ENCODE measurements around the gene TUBGCP2. TPM values are rescaled to one million over a fixed set of nuclear protein-coding genes. Genes with fewer than 3 reads are reported as not detected.
A peak's percentile ranks its signal among the peaks of the same experiment; 100 is the strongest.

The TUBGCP2 gene
- total and polyA plus RNA-seq, 9 of the 15 experiments (the other 6 are each of a cell fraction or from before 2014, with no cell fraction given) = 4.3 to 56.6 (median 28.4) TPM

DNA sequence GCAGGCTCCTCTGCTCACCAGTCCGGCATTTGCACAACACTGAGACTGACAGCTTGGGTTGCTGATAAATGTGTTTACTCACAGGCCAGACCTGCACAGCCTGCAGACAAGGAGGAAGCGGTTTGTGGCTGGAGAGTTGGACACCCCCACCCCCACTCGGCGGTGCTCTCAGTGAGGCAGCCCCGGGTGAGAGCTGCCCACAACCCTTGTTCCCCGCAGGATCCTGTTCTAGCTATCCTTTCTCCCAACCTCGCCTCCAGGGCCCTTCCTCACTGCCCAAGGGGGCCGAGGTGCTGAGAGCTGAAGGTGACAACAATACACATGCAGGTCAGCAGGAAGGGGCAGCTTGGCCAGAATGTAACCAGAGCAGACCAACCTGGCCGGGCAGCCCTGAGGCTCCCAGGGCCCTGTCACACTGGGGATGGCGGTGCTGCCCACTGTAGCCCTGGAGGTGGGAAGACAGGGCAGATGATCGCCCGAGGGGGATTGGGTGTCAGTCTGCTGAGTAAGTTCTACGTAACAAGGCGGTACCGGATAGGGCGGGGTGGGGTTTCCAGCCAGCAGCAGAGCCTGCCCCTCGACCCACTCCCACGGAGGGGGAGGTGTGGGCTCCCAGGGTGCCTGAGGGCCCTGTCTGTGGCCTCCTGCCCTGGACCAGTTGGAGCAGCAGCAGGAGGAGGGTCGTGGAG is 30.0 kb downstream of the TUBGCP2 start (continued):
- TF ChIP-seq, protein P1, sequence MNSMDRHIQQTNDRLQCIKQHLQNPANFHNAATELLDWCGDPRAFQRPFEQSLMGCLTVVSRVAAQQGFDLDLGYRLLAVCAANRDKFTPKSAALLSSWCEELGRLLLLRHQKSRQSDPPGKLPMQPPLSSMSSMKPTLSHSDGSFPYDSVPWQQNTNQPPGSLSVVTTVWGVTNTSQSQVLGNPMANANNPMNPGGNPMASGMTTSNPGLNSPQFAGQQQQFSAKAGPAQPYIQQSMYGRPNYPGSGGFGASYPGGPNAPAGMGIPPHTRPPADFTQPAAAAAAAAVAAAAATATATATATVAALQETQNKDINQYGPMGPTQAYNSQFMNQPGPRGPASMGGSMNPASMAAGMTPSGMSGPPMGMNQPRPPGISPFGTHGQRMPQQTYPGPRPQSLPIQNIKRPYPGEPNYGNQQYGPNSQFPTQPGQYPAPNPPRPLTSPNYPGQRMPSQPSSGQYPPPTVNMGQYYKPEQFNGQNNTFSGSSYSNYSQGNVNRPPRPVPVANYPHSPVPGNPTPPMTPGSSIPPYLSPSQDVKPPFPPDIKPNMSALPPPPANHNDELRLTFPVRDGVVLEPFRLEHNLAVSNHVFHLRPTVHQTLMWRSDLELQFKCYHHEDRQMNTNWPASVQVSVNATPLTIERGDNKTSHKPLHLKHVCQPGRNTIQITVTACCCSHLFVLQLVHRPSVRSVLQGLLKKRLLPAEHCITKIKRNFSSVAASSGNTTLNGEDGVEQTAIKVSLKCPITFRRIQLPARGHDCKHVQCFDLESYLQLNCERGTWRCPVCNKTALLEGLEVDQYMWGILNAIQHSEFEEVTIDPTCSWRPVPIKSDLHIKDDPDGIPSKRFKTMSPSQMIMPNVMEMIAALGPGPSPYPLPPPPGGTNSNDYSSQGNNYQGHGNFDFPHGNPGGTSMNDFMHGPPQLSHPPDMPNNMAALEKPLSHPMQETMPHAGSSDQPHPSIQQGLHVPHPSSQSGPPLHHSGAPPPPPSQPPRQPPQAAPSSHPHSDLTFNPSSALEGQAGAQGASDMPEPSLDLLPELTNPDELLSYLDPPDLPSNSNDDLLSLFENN (IDR thresholded peaks at IDR 0.05; ENCODE audit: low read depth in 2 of 2, low read length in 2 of 2) = no peak
- TF ChIP-seq, protein P2, sequence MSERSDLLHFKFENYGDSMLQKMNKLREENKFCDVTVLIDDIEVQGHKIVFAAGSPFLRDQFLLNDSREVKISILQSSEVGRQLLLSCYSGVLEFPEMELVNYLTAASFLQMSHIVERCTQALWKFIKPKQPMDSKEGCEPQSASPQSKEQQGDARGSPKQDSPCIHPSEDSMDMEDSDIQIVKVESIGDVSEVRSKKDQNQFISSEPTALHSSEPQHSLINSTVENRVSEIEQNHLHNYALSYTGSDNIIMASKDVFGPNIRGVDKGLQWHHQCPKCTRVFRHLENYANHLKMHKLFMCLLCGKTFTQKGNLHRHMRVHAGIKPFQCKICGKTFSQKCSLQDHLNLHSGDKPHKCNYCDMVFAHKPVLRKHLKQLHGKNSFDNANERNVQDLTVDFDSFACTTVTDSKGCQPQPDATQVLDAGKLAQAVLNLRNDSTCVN (CRISPR knock-in tag; IDR thresholded peaks at IDR 0.05) = no peak
- no peak for TF ChIP-seq E4F1 (CRISPR knock-in tag; IDR thresholded peaks at IDR 0.05; ENCODE audit: borderline replicate concordance)
- TF ChIP-seq RFX7 (CRISPR knock-in tag; IDR thresholded peaks at IDR 0.05) = no peak
- TF ChIP-seq PTTG1 (tag; IDR thresholded peaks at IDR 0.05; ENCODE audit: low read depth) = no peak
- TF ChIP-seq RCOR1 (IDR thresholded peaks at IDR 0.05; ENCODE audit: borderline replicate concordance in 1 of 2, low read depth in 2 of 2, low read length in 2 of 2) = peak in 1 of 2 experiments; percentile 30; a peak in 1 of 4 replicates
- no peak for TF ChIP-seq MCM2 (IDR thresholded peaks at IDR 0.05; ENCODE audit: low read depth)
- TF ChIP-seq ZNF311 (CRISPR knock-in tag; IDR thresholded peaks at IDR 0.05) = peak; percentile 53; the same call in 1 of the 2 replicates
- no peak for TF ChIP-seq U2AF1 (optimal IDR thresholded peaks at IDR 0.05; ENCODE audit: low read depth, low read length)
- TF ChIP-seq MAFG (tag; conservative IDR thresholded peaks at IDR 0.05) = no peak
- TF ChIP-seq TSHZ1 (CRISPR knock-in tag; IDR thresholded peaks at IDR 0.05) = no peak
- TF ChIP-seq MCM7 (IDR thresholded peaks at IDR 0.05) = no peak
- TF ChIP-seq TBP (optimal IDR thresholded peaks at IDR 0.05; ENCODE audit: low read depth, low read length) = peak; percentile 21
- TF ChIP-seq NCOA6 (IDR thresholded peaks at IDR 0.05) = no peak
- no peak for TF ChIP-seq CBX5 (IDR thresholded peaks at IDR 0.05; ENCODE audit: borderline replicate concordance, low read depth)
- no peak for TF ChIP-seq CHCHD3 (CRISPR knock-in tag; IDR thresholded peaks at IDR 0.05)
- no peak for TF ChIP-seq BCOR (IDR thresholded peaks at IDR 0.05)
